Stimulated activated CD4-positive, alpha-beta T cell treated with anti-CD3 and anti-CD28 coated beads, Interleukin-12 subunit alpha, Interleukin-12 subunit beta, amount 100 ng/mL, for 24 hours (primary cell): ENCODE data around the gene GAS7.

Experiments used
- DNase-seq, 2 experiments: peaks; one replicate each; pipeline ENCODE4 v3.0.0-alpha.2; 2020; ENCODE audit warnings: low read depth in 2 of 2

Gene GAS7

GRCh38 chr17:10198509-10199249 lies at the start of gene GAS7:
Gene GAS7 (minus strand): TSS chr17:10198606.
- DNase-seq: peak; percentile 1

- DNase-seq: no peak
These were observed 49.4 kb upstream of the GAS7 start for GRCh38 chr17:10247810-10248209.

GRCh38 chr17:10243883-10244844 lies 45.8 kb upstream of the GAS7 start:
- DNase-seq: no peak

GRCh38 chr17:10241781-10242180 lies 43.4 kb upstream of the GAS7 start:
- DNase-seq: no peak

GRCh38 chr17:10238661-10239060 lies 40.3 kb upstream of the GAS7 start:
- no peak for DNase-seq

GRCh38 chr17:10234033-10234432 lies 35.6 kb upstream of the GAS7 start:
- no peak for DNase-seq

GRCh38 chr17:10233161-10233560 lies 34.8 kb upstream of the GAS7 start:
- no peak for DNase-seq

GRCh38 chr17:10229181-10229580 lies 30.8 kb upstream of the GAS7 start:
- DNase-seq: no peak

- DNase-seq: peak in 1 of 2 experiments; percentile 25
These were observed 28.7 kb upstream of the GAS7 start for GRCh38 chr17:10226930-10227695.

GRCh38 chr17:10224582-10225195 lies 26.3 kb upstream of the GAS7 start:
- DNase-seq: no peak

- DNase-seq: no peak
These were observed 20.8 kb upstream of the GAS7 start for GRCh38 chr17:10219193-10219592.

GRCh38 chr17:10217916-10218315 lies 19.5 kb upstream of the GAS7 start:
- no peak for DNase-seq

GRCh38 chr17:10216213-10216938 lies 18.0 kb upstream of the GAS7 start:
- DNase-seq: no peak

- no peak for DNase-seq
These were observed 16.9 kb upstream of the GAS7 start for GRCh38 chr17:10215286-10215685.

GRCh38 chr17:10211666-10212065 lies 13.3 kb upstream of the GAS7 start:
- DNase-seq: no peak

GRCh38 chr17:10210151-10210574 lies 11.8 kb upstream of the GAS7 start:
- no peak for DNase-seq

- no peak for DNase-seq
These were observed 10.3 kb upstream of the GAS7 start for GRCh38 chr17:10208604-10209193.

GRCh38 chr17:10207153-10207552 lies 8.7 kb upstream of the GAS7 start:
- no peak for DNase-seq

GRCh38 chr17:10205549-10206185 lies 7.3 kb upstream of the GAS7 start:
- DNase-seq: no peak

- no peak for DNase-seq
These were observed 3.3 kb upstream of the GAS7 start for GRCh38 chr17:10201680-10202079.
